Sigmoid colon (tissue), 7 donors: ENCODE measurements around the gene ADAMTS14. TPM values are rescaled to one million over a fixed set of nuclear protein-coding genes. Genes with fewer than 3 reads are reported as not detected.

Experiments used
- DNase-seq: peaks from one replicate; pipeline ENCODE4 v3.0.0-alpha.2; 2019
- H3K27ac ChIP-seq, 4 donors: fragments of 200-600 bp; sonication (generic); one replicate each; pipeline ENCODE4 v1.5.1; 2016 to 2019; ENCODE audit warnings: mild to moderate bottlenecking in 1 of 4
- H3K27me3 ChIP-seq, 3 donors: fragments of 200-600 bp; sonication (generic); one replicate each; pipeline ENCODE4 v1.5.1; 2019; ENCODE audit warnings: mild to moderate bottlenecking in 1 of 3
- H3K36me3 ChIP-seq, 4 donors: fragments of 200-600 bp; sonication (generic); one replicate each; pipeline ENCODE4 v1.5.1; 2016 to 2019
- H3K4me1 ChIP-seq, 4 donors: fragments of 200-600 bp; sonication (generic); one replicate each; pipeline ENCODE4 v1.5.1; 2017 to 2019
- H3K4me3 ChIP-seq, 4 donors: fragments of 200-600 bp; sonication (generic); one replicate each; pipeline ENCODE4 v1.5.1; 2017 to 2019; ENCODE audit warnings: mild to moderate bottlenecking in 2 of 4, moderate library complexity in 1 of 4
- H3K9me3 ChIP-seq, 4 donors: fragments of 200-600 bp in 3 of 4; sonication (generic) in 3 of 4; one replicate each; pipeline versions ENCODE4 v1.5.1 to v1.6.1; 2013 to 2019
- CTCF ChIP-seq, 4 experiments: fragments of 450-650 bp in 3 of 4; fragments of 200-600 bp in 1 of 4; IDR thresholded peaks; one replicate each; pipeline ENCODE4 v1.5.1; 2016 to 2019; ENCODE audit warnings: antibody characterized with exemption in 4 of 4, mild to moderate bottlenecking in 3 of 4, moderate library complexity in 2 of 4
- EP300 ChIP-seq, 4 donors: sonication (generic); formaldehyde crosslinking; IDR thresholded peaks; one replicate each; pipeline ENCODE4 v1.6.1; 2017; ENCODE audit warnings: antibody characterized with exemption in 4 of 4
- POLR2A ChIP-seq, 2 donors: fragments of 450-650 bp; IDR thresholded peaks; one replicate each; pipeline ENCODE4 v1.6.1; 2016; ENCODE audit warnings: antibody characterized with exemption in 2 of 2, mild to moderate bottlenecking in 2 of 2, moderate library complexity in 2 of 2
- POLR2AphosphoS5 ChIP-seq, 4 donors: sonication (generic); formaldehyde crosslinking; IDR thresholded peaks; one replicate each; pipeline ENCODE4 v1.6.1; 2017; ENCODE audit warnings: antibody characterized with exemption in 4 of 4
- WGBS, 2 donors: extraction: QIAGEN DNeasy Blood & Tissue Kit; methylation state at CpG; one replicate each; pipeline ENCODE4 v1.1.7; 2013; 5-methylcytosine and 5-hydroxymethylcytosine counted together
- intact Hi-C: fragments of 100-400 bp; cut with DNase I; formaldehyde crosslinking; loops from one replicate; pipeline ENCODE4 v1.15.1; 2023
- polyA plus RNA-seq, 3 donors: library from polyadenylated mRNA; stranded (reverse); fragments of 200-250 nt; gene quantifications; one replicate each; pipeline ENCODE4 v1.2.3, GENCODE V29; 2013
- total RNA-seq, 4 donors: library from RNA; depleted of rRNA; stranded (reverse); fragments of >200 nt; gene quantifications; one replicate each; pipeline ENCODE4 v1.1.0, GENCODE V29; 2016
- donor health status: healthy with polysubstance abuse.
- donor health status: Bipolar disorder and iron deficiency.
- donor health status: healthy.

The ADAMTS14 gene
- total and polyA plus RNA-seq, 7 donors = under 0.01 to 1.1 (median 0.50) TPM; not detected in 1

GRCh38 chr10:70776455-70777005 lies 104.2 kb downstream of the ADAMTS14 start:
- Histone ChIP-seq H3K4me3 (no peak overlapping the region), H3K9me3 (no peaks in the 10 kb centered on the region), H3K27me3 (no peaks in the 10 kb centered on the region), H3K36me3 (no peaks in the 10 kb centered on the region), H3K4me1 (no peaks in the 10 kb centered on the region), H3K27ac (no peak overlapping the region)
- no peak for DNase-seq
- WGBS, 2 donors = 89 to 95% methylated on average over 11 of the region's 11 CpGs
- intact Hi-C loops = no loop called here
- no peak for TF ChIP-seq POLR2AphosphoS5 (IDR thresholded peaks at IDR 0.05)
- no peak for TF ChIP-seq CTCF (IDR thresholded peaks at IDR 0.05)
- TF ChIP-seq EP300 (IDR thresholded peaks at IDR 0.05) = no peak
- TF ChIP-seq POLR2A (IDR thresholded peaks at IDR 0.05) = no peak

GRCh38 chr10:70777063-70777875 lies 105.0 kb downstream of the ADAMTS14 start:
- 87 to 93% methylated on average over 18 of the region's 18 CpGs for WGBS, 2 donors
- Histone ChIP-seq H3K9me3 (no peaks in the 10 kb centered on the region), H3K36me3 (no peaks in the 10 kb centered on the region), H3K27me3 (no peaks in the 10 kb centered on the region), H3K4me3 (no peak overlapping the region), H3K27ac (no peak overlapping the region), H3K4me1 (no peaks in the 10 kb centered on the region)
- intact Hi-C loops = no loop called here
- no peak for DNase-seq
- TF ChIP-seq CTCF (IDR thresholded peaks at IDR 0.05) (no peak), EP300 (IDR thresholded peaks at IDR 0.05) (no peak), POLR2AphosphoS5 (IDR thresholded peaks at IDR 0.05) (no peak), POLR2A (IDR thresholded peaks at IDR 0.05) (no peak)

- H3K4me3 ChIP-seq = no peak overlapping the region
- DNase-seq = no peak
- intact Hi-C loops = no loop called here
- 78 to 85% methylated on average over 9 of the region's 9 CpGs for WGBS, 2 donors
- H3K4me1 ChIP-seq = no peaks in the 10 kb centered on the region
- H3K27ac ChIP-seq = no peak overlapping the region
- no peaks in the 10 kb centered on the region for H3K27me3 ChIP-seq
- H3K36me3 ChIP-seq = no peaks in the 10 kb centered on the region
- TF ChIP-seq POLR2A (IDR thresholded peaks at IDR 0.05) = no peak
- no peak for TF ChIP-seq EP300 (IDR thresholded peaks at IDR 0.05)
- TF ChIP-seq POLR2AphosphoS5 (IDR thresholded peaks at IDR 0.05) = no peak
- TF ChIP-seq CTCF (IDR thresholded peaks at IDR 0.05) = no peak
- H3K9me3 ChIP-seq = no peaks in the 10 kb centered on the region
These were observed 106.1 kb downstream of the ADAMTS14 start for GRCh38 chr10:70778267-70778924.

- intact Hi-C loops = no loop called here
- H3K36me3 ChIP-seq = no peaks in the 10 kb centered on the region
- H3K27ac ChIP-seq = no peak overlapping the region
- no peak for TF ChIP-seq POLR2A (IDR thresholded peaks at IDR 0.05)
- TF ChIP-seq POLR2AphosphoS5 (IDR thresholded peaks at IDR 0.05) = no peak
- no peak for TF ChIP-seq EP300 (IDR thresholded peaks at IDR 0.05)
- no peak for TF ChIP-seq CTCF (IDR thresholded peaks at IDR 0.05)
- WGBS, 2 donors = 57 to 74% methylated on average over 2 of the region's 2 CpGs
- no peaks in the 10 kb centered on the region for H3K9me3 ChIP-seq
- H3K4me1 ChIP-seq = no peaks in the 10 kb centered on the region
- no peak overlapping the region for H3K4me3 ChIP-seq
- DNase-seq = no peak
- no peaks in the 10 kb centered on the region for H3K27me3 ChIP-seq
These were observed 106.8 kb downstream of the ADAMTS14 start for GRCh38 chr10:70779088-70779487.
